HG03439 (cell line): ENCODE data around the gene LSM7.
"Not testable (repeated sequence)": the region's sequence is repeated elsewhere in the genome, so short reads cannot be mapped to it uniquely, and the experiment has no call there.

Experiments
- ATAC-seq: cut with Tn5 transposase; IDR thresholded peaks from one replicate; pipeline ENCODE4 v1.9.1; 2021; ENCODE audit warnings: mild to moderate bottlenecking, moderate library complexity; ENCODE audit not compliant: unreplicated experiment

The LSM7 gene

GRCh38 chr19:2355168-2356035, 27.0 kb upstream of the LSM7 start:
- no peak for ATAC-seq

DNA sequence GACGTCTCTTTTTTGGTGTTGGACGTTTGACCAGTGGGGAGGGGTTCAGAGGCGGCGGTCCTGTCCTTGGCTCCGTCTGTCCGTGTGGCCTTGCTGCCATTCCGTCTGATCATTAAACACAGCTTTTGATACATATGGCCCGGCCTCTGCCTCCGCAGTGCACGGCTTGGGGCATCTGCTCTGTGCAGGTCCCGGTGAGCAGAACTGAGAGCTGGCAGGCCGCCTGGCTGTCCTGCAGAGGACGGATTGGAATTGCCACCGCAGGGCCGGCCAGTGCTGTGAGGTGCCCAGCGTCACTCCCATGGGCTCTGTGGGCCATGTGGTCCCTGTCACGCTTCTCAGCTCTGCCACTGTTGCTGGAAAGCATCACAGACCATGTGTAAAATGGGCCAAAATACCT, 26.3 kb upstream of the LSM7 start:
- ATAC-seq = no peak

GRCh38 chr19:2353887-2354592, 25.7 kb upstream of the LSM7 start:
- no peak for ATAC-seq

DNA sequence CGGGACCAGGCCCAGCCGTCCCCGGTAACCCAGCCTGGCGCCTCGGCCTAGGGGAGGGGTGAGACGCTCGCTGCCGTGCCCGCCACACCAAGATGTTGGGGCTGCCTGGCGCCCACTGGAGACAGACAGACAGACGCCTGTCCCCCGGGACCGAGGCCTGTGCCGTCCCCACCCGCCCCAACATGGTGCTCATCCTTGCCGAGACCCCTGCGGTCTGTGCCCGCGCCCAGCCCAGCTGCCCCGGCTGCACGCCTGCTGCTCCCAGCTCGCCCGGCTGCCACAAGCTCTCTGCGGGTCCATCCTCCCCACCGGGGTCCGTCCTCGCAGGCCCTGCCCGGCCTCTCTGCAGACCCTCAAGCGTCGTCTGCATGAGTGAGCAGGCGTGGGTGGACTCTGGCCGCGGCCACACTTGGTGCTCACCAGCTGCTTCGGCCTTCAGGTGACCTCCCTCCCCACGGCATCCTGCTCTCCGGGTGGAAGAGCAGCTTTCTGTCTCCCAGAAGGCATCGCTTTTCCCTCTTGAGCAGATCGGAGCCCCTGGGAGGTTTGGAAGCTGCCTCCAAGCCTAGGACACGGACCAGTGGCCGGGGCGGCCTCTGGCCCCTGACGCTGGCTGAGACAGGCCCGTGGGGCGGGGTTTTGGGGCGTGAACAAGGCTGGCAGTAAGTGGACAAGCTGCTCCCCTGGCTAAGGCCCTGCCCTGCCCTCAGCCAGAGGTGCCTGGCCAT, 24.9 kb upstream of the LSM7 start:
- ATAC-seq = no peak

- ATAC-seq = no peak
These were observed 23.7 kb upstream of the LSM7 start for GRCh38 chr19:2352121-2352520.

DNA sequence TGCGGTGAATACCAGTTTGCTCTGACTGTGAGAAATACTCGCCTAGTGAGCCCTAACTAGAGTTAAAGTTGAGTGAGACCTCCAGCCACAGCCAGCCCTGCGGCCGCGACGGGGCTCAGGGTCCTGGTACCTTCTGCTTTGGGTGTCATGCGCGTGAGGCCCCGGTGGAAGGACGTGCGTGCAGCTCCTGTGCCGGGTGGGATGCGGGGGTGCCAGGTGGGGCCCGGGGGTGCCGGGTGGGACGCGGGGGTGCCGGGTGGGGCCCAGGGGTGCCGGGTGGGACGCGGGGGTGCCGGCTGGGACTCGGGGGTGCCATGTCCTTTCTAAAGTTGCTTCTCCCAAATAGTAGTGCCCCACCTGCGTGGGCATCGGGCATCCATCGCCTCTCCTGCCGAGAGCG, 23.2 kb upstream of the LSM7 start:
- no peak for ATAC-seq

GRCh38 chr19:2350656-2351055, 22.3 kb upstream of the LSM7 start:
- ATAC-seq = no peak

DNA sequence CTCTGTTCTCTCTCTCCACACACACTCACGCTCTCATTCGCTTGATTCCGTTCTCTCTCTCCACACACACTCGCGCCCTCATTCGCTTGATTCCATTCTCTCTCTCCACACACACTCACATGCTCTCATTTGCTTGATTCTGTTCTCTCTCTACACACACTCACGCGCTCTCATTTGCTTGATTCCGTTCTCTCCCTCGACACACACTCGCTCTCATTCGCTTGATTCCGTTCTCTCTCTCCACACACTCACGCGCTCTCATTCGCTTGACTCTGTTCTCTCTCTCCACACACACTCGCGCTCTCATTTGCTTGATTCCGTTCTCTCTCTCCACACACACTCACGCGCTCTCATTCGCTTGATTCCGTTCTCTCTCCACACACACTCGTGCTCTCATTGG, 21.4 kb upstream of the LSM7 start:
- ATAC-seq = not testable (repeated sequence)

GRCh38 chr19:2345794-2346663, 17.6 kb upstream of the LSM7 start:
- no peak for ATAC-seq

DNA sequence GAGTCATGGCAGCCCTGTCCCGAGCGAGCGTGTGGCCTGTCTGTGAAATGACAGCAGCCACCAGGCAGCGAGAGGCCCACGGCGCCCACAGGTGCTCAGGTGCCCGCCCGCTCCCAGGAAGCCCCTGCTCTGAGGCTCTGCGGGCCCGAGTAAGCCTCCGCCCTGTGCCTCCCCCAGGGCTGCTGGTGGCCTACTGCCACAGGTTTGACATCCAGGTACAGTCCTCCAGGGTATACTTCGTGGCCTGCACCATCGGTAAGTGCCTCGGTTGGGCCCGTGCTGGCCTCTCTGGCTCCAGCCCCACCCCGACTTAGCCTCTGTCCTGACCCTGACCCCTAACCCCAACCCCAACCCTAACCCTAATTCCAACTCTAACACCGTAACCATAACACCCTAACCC, 16.7 kb upstream of the LSM7 start:
- ATAC-seq = no peak

GRCh38 chr19:2344381-2344870, 16.0 kb upstream of the LSM7 start:
- ATAC-seq = no peak

DNA sequence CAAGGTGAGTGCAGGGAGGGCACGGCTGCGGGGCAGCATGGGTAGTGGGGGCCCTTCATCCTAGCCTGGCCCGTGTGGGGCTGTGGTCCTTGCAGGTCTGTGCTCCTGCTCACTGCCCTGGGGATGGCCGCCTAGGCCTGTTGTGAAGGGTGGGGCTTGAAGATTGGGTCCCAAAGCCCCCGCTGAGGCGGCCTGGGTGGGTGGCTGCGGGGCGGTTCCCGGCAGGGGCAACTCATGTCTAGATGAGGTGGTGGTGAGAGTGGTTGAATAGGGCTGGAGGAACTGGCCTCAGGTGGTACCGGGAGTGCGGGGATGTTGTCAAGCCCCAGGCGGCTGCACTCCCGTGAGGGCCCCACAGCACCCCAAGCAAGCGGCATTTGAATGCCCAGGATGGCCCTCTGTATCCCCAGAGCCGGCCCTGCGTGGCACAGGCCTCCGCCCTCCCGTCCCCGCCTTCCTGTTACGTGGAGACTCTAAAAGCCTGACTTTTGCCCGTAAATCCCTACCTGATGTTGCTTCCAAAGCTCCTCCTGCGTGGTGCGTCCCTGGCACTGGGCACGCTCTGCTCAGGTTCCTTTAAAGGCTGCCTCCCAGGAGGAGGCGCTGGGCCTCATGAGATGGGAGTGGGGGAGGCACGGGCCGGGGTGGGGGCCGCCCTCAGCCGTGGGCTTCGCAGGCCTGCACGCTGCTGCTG, 15.1 kb upstream of the LSM7 start:
- no peak for ATAC-seq

GRCh38 chr19:2342656-2343288, 14.4 kb upstream of the LSM7 start:
- no peak for ATAC-seq

- no peak for ATAC-seq
These were observed 13.6 kb upstream of the LSM7 start for GRCh38 chr19:2341982-2342381.

DNA sequence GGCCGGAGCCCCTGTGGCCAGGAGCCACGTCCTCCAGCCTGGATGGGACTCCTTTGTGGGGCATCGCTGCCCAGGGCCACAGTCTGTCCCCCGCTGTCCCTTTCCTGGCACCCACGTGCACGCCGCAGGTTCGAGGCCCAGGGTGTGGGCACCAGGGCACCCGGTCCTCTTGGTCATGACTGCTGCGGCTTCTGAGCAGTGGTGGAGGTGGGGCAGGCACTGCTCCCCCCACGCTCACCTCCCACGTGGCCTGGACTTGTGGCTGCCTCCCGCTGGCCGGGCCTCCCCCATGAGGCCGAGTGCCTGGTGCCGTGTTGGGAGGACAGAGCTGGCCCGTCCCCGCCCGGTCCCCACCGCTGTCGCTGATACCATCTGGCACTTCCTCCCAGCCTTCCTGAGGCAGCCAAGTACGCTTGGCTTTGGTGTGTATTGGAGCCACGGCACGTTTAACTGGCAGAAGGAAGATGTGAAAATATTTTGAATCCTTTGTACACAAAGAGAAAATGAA, 12.9 kb upstream of the LSM7 start:
- ATAC-seq = no peak

DNA sequence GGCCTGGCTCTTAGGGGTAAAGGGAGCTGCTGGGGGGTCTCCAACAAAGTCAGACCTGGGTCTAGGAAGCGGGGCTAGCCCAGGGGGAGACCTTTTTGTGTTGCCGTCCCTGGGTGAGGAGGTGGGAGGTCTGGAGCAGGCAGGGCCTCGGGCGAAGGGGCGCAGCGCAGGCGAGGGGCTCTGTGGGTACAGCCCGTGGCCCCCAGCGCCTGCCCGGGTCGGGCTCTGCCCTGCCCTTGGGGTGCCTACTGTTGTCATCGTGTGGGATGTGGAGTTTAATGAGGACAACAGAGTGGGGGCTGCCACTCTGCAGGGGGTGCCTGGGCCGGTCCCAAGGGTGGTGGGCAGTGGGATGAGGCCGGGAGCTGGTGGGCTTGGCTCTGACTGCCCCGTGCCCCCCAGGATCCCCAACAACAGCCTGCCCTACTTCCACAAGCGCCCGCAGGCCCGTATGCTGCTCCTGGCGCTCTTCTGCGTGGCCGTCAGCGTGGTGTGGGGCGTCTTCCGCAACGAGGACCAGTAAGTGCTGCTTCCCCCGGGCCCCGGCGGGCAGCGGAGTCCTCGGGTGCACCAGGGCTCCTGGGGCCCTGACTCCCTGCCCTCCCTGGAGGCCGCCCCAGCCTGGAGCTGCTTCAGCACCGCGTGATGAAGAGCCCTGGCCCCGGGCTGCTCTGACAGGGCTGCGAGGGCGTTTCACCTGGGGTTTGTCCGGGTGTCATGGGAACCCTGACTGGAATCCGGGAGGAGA, 12.3 kb upstream of the LSM7 start:
- no peak for ATAC-seq

DNA sequence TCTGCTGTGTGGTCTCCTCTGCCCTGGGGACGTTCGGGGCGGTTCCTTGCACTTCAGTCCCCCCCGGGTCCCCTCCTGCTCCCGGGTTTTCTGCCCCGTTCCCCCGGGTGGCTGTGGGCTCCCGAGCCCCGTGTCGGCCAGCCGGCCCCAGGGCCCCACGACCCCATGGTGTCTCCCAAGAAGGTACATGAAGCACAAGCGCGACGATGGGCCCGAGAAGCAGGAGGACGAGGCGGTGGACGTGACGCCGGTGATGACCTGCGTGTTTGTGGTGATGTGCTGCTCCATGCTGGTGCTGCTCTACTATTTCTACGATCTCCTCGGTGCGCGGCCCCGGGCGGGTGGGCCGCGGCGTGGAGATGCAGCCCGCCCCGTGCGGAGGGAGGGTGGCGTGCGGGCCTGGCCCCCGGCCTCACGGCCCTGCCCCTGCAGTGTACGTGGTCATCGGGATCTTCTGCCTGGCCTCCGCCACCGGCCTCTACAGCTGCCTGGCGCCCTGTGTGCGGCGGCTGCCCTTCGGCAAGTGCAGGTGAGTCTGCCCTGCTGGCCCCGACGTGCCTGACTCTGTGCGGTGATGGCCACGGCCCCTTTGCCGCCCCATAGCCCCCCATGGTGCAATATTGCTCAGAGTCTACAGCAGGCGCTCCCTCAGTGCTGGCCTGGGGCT, 11.4 kb upstream of the LSM7 start:
- ATAC-seq = no peak
